SK-N-MC (cell line): ENCODE measurements around the gene IFT172.

Experiments used
- DNase-seq: peaks from one replicate; pipeline ENCODE4 v3.0.0-alpha.2; 2011; ENCODE audit warnings: low read depth, low spot score
- H3K27ac ChIP-seq: fragments of 200-600 bp; sonication (generic); 2 replicates; pipeline ENCODE4 v1.5.1; 2016; ENCODE audit warnings: mixed run types
- H3K36me3 ChIP-seq: fragments of 200-600 bp; sonication (generic); 2 replicates; pipeline ENCODE4 v1.6.1; 2017; ENCODE audit warnings: antibody characterized with exemption, low read length, mixed read lengths; ENCODE audit not compliant: insufficient read depth
- H3K4me3 ChIP-seq: fragments of 200-600 bp; sonication (generic); 2 replicates; pipeline ENCODE4 v1.5.1; 2016
- H3K9ac ChIP-seq: fragments of 200-600 bp; sonication (generic); 2 replicates; pipeline ENCODE4 v1.8.0; 2017; ENCODE audit warnings: mixed run types, mixed read lengths; ENCODE audit not compliant: insufficient read length
- H3K9me3 ChIP-seq: fragments of 200-600 bp; sonication (generic); 2 replicates; pipeline ENCODE4 v1.6.1; 2017; ENCODE audit warnings: low read depth, mild to moderate bottlenecking, antibody characterized with exemption, low read length, moderate library complexity, mixed read lengths
- EZH2 ChIP-seq: fragments of 200-600 bp; sonication (generic); IDR thresholded peaks from one replicate; pipeline ENCODE4 v1.6.1; 2017; ENCODE audit warnings: antibody characterized with exemption
- FOXP2 ChIP-seq: optimal IDR thresholded peaks from 2 replicates; pipeline ENCODE3; 2011; ENCODE audit warnings: mild to moderate bottlenecking, moderate library complexity; ENCODE audit not compliant: insufficient read depth; ENCODE audit errors: extremely low read length, control extremely low read depth
- POLR2AphosphoS5 ChIP-seq: IDR thresholded peaks from 2 replicates; pipeline ENCODE4 v1.6.1; 2012; ENCODE audit warnings: mild to moderate bottlenecking, low read depth, low read length, borderline replicate concordance

Gene IFT172

DNA sequence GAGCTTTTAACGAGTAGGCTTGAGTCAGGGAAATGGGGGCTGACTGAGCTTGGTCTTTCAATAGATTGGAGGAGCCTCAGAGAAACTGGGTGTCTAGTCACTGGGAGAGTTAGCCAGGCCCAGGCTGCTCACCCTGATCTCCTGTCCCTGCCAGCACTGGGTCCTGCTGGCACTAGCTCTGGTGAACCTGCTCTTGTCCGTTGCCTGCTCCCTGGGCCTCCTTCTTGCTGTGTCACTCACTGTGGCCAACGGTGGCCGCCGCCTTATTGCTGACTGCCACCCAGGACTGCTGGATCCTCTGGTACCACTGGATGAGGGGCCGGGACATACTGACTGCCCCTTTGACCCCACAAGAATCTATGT lies 46.6 kb downstream of the IFT172 start:
- no peak for DNase-seq
- H3K27ac ChIP-seq: no peak overlapping the region
- TF ChIP-seq EZH2 (no peak), FOXP2 (no peak), POLR2AphosphoS5 (no peak; the same call in 1 of the 2 replicates)
- H3K9ac ChIP-seq: no peak overlapping the region
- no peak overlapping the region for H3K4me3 ChIP-seq
- no peaks in the 10 kb centered on the region for H3K9me3 ChIP-seq
- peaks cover 46% of the 10 kb centered on the region for H3K36me3 ChIP-seq

DNA sequence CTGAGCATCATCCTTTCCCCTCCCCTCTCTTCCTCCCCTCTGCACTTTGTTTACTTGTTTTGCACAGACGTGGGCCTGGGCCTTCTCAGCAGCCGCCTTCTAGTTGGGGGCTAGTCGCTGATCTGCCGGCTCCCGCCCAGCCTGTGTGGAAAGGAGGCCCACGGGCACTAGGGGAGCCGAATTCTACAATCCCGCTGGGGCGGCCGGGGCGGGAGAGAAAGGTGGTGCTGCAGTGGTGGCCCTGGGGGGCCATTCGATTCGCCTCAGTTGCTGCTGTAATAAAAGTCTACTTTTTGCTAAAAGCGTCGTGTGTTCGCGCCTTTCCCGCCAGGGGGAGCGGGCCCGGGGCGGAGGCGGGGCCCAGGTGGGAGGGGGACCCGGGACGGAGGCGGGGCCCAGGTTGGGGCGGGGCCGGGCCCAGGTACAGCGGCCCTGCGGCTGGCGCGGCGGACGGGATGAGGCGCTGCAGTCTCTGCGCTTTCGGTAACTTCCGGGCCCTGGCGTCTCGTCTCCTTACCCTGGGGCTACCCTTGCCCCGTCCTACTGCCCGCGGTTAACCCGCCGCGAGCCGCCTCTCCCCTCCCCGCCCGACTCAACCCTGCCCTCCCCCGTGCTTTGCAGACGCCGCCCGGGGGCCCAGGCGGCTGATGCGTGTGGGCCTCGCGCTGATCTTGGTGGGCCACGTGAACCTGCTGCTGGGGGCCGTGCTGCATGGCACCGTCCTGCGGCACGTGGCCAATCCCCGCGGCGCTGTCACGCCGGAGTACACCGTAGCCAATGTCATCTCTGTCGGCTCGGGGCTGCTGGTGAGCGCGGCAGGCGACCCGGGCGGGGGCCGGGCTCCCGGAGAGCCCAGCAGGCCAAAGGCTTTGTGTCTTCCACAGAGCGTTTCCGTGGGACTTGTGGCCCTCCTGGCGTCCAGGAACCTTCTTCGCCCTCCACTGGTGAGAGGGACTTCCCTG lies 47.3 kb downstream of the IFT172 start, which contains the start of gene KRTCAP3:
Gene KRTCAP3 (plus strand): TSS at position 424 of the 962 bp plus-strand sequence. CDS start 32 bp downstream, at position 456.
- Histone ChIP-seq H3K36me3 (peaks cover 43% of the 10 kb centered on the region), H3K4me3 (no peak within 1 kb of the TSS), H3K9ac (no peak within 1 kb of the TSS), H3K9me3 (no peaks in the 10 kb centered on the region), H3K27ac (no peak within 1 kb of the TSS)
- no peak for TF ChIP-seq FOXP2
- TF ChIP-seq EZH2: no peak
- DNase-seq: no peak

DNA sequence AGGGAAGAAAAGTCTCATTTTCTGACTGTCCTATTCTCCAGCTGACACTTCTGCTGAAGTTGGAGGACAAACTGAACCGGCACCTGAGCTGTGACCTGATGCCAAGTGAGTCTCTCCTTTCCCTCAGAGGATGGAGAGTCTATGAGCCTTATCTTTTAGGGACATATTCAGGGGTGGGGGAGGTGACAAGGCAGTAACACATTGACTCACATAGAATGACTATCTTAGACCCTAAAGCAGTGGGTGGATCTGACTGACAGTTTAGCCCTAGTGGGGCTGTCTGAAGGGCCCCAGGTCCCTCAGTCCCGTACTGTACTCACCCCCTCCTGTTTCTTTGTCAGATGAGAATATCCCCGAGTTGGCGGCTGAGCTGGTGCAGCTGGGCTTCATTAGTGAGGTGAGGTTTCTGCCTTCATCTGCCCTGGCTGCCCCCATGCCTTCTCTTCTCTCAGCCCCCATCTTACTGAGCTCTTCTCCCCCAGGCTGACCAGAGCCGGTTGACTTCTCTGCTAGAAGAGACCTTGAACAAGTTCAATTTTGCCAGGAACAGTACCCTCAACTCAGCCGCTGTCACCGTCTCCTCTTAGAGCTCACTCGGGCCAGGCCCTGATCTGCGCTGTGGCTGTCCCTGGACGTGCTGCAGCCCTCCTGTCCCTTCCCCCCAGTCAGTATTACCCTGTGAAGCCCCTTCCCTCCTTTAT lies 48.2 kb downstream of the IFT172 start:
- no peaks in the 10 kb centered on the region for H3K9me3 ChIP-seq
- H3K27ac ChIP-seq: no peak overlapping the region
- H3K9ac ChIP-seq: no peak overlapping the region
- peaks cover 50% of the 10 kb centered on the region for H3K36me3 ChIP-seq
- no peak for TF ChIP-seq FOXP2
- no peak; the same call in 1 of the 2 replicates for TF ChIP-seq POLR2AphosphoS5
- TF ChIP-seq EZH2: no peak
- no peak for DNase-seq
- H3K4me3 ChIP-seq: no peak overlapping the region

DNA sequence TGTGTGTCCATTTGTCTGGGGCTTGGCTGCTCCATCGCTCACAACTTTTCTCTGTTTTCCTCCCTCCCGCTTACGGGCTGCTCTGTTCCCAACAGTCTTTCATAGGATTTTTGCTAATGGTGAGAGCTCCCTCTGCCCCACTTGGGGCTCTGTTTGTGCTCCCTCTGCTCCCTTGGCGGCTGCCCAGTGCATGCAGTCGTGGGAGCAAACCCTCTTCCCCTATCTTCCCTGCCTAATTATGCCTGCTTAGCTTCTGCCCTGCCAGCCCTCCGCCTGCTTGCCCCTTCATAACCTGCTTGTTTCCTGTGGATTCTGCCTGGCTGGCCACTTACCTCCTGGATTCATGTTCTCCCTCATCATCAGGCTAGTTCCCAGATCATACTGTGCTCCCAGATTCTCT lies 53.9 kb downstream of the IFT172 start:
- no peak overlapping the region for H3K9ac ChIP-seq
- peaks cover 63% of the 10 kb centered on the region for H3K36me3 ChIP-seq
- H3K9me3 ChIP-seq: no peaks in the 10 kb centered on the region
- H3K4me3 ChIP-seq: no peak overlapping the region
- TF ChIP-seq POLR2AphosphoS5 (no peak), FOXP2 (no peak), EZH2 (no peak)
- no peak for DNase-seq
- no peak overlapping the region for H3K27ac ChIP-seq

DNA sequence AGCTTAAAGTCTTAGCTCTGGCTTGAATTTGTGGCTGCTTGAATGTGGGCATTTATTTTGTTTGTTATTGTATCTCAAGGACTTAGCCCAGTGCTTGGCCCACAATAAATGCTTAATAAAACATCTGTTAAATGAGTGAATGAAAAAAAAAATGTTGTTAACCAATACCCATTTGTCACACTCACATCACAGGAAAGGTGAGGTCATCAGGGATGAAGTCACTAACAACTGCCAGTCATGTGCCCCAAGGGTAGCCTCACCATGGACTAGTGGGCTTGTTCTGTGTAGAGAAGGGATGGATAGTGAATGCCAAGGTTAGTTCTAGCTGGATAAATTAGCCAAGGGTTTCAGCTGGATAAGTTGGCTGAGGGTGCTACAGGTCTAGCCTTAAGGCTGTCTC lies 58.1 kb downstream of the IFT172 start:
- DNase-seq: no peak
- H3K9me3 ChIP-seq: no peaks in the 10 kb centered on the region
- H3K4me3 ChIP-seq: no peak overlapping the region
- TF ChIP-seq POLR2AphosphoS5 (no peak), FOXP2 (no peak), EZH2 (no peak)
- H3K36me3 ChIP-seq: peaks cover 30% of the 10 kb centered on the region
- no peak overlapping the region for H3K9ac ChIP-seq
- H3K27ac ChIP-seq: no peak overlapping the region

DNA sequence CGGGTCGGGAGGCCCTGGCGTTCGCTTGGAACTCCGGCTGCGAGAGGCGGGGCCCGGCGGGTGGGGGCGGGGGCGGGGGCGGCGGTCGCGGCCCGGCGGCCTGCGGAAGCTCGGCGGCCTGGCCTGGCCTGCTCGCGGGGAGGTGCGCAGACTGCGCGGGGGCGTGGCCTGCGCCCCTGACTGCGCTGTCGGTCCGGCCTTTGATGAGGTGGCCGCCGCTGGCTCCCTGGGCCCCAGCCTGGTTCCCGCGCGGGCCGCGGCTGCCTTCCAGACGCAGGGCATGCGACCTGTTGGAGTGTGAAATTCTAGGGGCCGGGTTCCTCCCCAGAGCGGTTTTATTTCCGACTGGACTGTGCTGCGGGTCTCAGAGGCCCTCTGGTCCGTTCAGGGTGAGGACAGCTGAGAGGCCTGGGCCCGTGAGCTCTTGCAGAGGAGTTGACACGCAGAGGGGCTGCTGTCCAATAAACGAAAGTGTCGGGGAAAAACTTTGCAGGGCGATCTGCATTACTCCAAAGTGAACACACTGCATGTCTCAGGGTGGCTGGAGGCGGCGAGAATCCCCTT lies 60.5 kb downstream of the IFT172 start:
- peaks cover 10% of the 10 kb centered on the region for H3K36me3 ChIP-seq
- H3K9me3 ChIP-seq: no peaks in the 10 kb centered on the region
- no peak for TF ChIP-seq FOXP2
- no peak for TF ChIP-seq EZH2
- no peak for TF ChIP-seq POLR2AphosphoS5
- no peak for DNase-seq
- H3K4me3 ChIP-seq: peak overlapping the region; percentile 100
- H3K9ac ChIP-seq: peak overlapping the region; percentile 98
- 0 out of 2 replicates have a peak overlapping the region, but pooled peaks have one; percentile 54 for H3K27ac ChIP-seq

DNA sequence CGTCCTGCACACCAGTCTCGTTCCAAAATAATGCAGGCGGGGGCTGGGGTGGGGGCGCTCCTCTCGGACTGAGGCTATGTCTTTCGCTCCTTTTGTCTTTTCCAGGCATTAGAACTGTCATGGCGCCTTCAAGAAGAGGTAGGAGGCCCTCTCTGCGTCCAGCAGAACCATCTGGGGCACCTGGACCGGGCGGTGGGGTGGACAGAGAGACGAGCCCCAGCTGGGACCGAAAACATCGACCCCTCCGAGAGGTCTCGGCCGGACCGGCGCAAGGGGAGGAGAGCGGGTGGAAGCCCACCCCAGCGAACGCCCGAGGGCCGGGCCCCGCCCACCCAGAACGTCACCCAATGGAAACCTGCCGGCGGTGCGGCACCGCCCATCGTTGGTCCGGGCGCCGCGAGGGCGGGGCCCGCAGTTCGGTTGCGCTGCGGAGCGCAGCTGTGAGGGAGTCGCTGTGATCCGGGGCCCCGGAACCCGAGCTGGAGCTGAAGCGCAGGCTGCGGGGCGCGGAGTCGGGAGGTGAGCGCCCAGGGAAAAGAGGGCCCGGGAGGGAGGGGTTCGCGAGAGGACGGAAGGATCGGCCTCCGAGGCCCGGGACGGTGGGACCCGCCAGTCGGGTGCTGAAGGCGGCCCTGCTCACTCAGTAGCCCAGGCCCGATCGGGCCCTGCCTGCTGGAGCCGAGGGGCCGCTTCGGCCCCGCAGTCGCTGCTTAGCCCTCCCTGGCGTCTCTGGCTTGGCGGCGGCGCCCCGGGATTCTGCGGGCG lies 61.1 kb downstream of the IFT172 start, which contains the start of gene NRBP1:
Gene NRBP1 (plus strand): TSS at position 419 of the 765 bp plus-strand sequence. CDS start 4,643 bp downstream, outside the sequence.
- H3K4me3 ChIP-seq: peak within 1 kb of the TSS; percentile 100
- no peak for DNase-seq
- H3K36me3 ChIP-seq: peaks cover 4% of the 10 kb centered on the region
- no peaks in the 10 kb centered on the region for H3K9me3 ChIP-seq
- peak within 1 kb of the TSS; percentile 98 for H3K9ac ChIP-seq
- H3K27ac ChIP-seq: peak within 1 kb of the TSS; percentile 89
- TF ChIP-seq POLR2AphosphoS5: peak; percentile 95
- no peak for TF ChIP-seq EZH2
- no peak for TF ChIP-seq FOXP2
